Gastrocnemius medialis (tissue), 4 donors: ENCODE results near the gene FAM13A. TPM values are rescaled to one million over a fixed set of nuclear protein-coding genes. Genes with fewer than 3 reads are reported as not detected.

Experiments used
- ATAC-seq, 2 donors: fragments of 150-250 bp; one replicate each; pipeline ENCODE4 v1.9.1; 2016
- DNase-seq, 2 donors: peaks; one replicate each; pipeline ENCODE4 v3.0.0-alpha.2; 2019
- H3K27ac ChIP-seq, 4 donors: fragments of 200-600 bp; sonication (generic); 1 replicate in 1 of 4; 2 replicates in 3 of 4; pipeline ENCODE4 v1.5.1; 2016 to 2018; ENCODE audit warnings: mild to moderate bottlenecking in 2 of 4, moderate library complexity in 1 of 4
- H3K27me3 ChIP-seq, 3 donors: fragments of 200-600 bp; sonication (generic) in 2 of 3; 1 replicate in 1 of 3; 2 replicates in 2 of 3; pipeline versions ENCODE4 v1.5.1 to v1.6.0; 2016 to 2019; ENCODE audit warnings: mild to moderate bottlenecking in 1 of 3, moderate library complexity in 1 of 3
- H3K36me3 ChIP-seq, 2 donors: fragments of 200-600 bp; sonication (generic) in 1 of 2; one replicate each; pipeline ENCODE4 v1.5.1; 2017 to 2018
- H3K4me1 ChIP-seq, 2 donors: fragments of 200-600 bp; sonication (generic) in 1 of 2; one replicate each; pipeline ENCODE4 v1.5.1; 2016 to 2017; ENCODE audit warnings: mild to moderate bottlenecking in 2 of 2
- H3K4me3 ChIP-seq, 4 donors: fragments of 200-600 bp; sonication (generic) in 3 of 4; 1 replicate in 1 of 4; 2 replicates in 3 of 4; pipeline ENCODE4 v1.5.1; 2016 to 2019; ENCODE audit warnings: mild to moderate bottlenecking in 2 of 4
- H3K9me3 ChIP-seq, 3 donors: fragments of 200-600 bp; sonication (generic) in 2 of 3; 1 replicate in 1 of 3; 2 replicates in 2 of 3; pipeline ENCODE4 v1.5.1; 2016 to 2019
- POLR2A ChIP-seq, 2 donors: fragments of 450-650 bp; IDR thresholded peaks; one replicate each; pipeline ENCODE4 v1.6.1; 2017; ENCODE audit warnings: antibody characterized with exemption in 2 of 2, mild to moderate bottlenecking in 2 of 2, moderate library complexity in 2 of 2
- in situ Hi-C, 4 donors: fragments of 200-750 bp; cut with MboI; loops; one replicate each; pipeline versions ENCODE4 v1.15.0 to v1.8.0; 2017; ENCODE audit warnings: low sequenced_read_pairs in 4 of 4
- intact Hi-C: fragments of 100-400 bp; cut with DNase I; formaldehyde crosslinking; loops from one replicate; pipeline ENCODE4 v1.15.1; 2023; ENCODE audit warnings: low total_unique reads
- total RNA-seq, 4 donors: library from RNA; depleted of rRNA; stranded (reverse); fragments of >200 nt; gene quantifications; one replicate each; pipeline versions ENCODE4 v1.1.0 to v1.2.3, GENCODE V29; 2016
- TF ChIP-seq, protein P1 (sequence below), 5 experiments: fragments of 450-650 bp in 3 of 5; fragments of 200-600 bp in 2 of 5; sonication (generic) in 2 of 5; IDR thresholded peaks in 4 of 5; conservative IDR thresholded peaks in 1 of 5; 1 replicate in 4 of 5; 2 replicates in 1 of 5; pipeline ENCODE4 v1.5.1; 2016 to 2019; ENCODE audit warnings: antibody characterized with exemption in 5 of 5, mild to moderate bottlenecking in 3 of 5, moderate library complexity in 3 of 5

FAM13A gene
- total RNA-seq, 4 donors from 2014 or later, result 6.7 to 14.1 (median 11.4) TPM

DNA sequence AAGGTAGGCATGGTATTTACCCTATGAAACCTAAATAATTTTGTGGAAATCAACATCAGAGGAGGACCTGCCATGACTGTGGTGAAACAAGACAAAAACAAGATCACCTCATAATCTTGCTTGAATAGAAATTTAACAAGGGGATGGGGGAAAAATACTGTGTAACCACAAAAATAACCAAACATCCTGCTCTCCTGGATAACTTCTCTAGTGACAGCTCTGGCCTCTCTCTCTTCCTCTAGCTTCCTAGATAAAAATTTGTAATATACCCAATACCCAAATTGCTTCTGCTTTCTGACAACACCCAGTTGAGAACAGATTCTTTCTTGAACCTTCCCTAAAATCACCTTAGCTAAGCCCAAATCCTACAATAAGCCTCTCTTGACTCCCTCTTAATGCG lies 42.5 kb upstream of the FAM13A start:
- intact Hi-C loops, result no loop called here
- H3K27ac ChIP-seq, result no peak overlapping the region
- in situ Hi-C loops, result no loop called here
- H3K27me3 ChIP-seq, result no peaks in the 10 kb centered on the region
- H3K9me3 ChIP-seq, result no peaks in the 10 kb centered on the region
- H3K4me3 ChIP-seq, result no peak overlapping the region
- ATAC-seq (no peak), DNase-seq (no peak)
- TF ChIP-seq, protein P1, sequence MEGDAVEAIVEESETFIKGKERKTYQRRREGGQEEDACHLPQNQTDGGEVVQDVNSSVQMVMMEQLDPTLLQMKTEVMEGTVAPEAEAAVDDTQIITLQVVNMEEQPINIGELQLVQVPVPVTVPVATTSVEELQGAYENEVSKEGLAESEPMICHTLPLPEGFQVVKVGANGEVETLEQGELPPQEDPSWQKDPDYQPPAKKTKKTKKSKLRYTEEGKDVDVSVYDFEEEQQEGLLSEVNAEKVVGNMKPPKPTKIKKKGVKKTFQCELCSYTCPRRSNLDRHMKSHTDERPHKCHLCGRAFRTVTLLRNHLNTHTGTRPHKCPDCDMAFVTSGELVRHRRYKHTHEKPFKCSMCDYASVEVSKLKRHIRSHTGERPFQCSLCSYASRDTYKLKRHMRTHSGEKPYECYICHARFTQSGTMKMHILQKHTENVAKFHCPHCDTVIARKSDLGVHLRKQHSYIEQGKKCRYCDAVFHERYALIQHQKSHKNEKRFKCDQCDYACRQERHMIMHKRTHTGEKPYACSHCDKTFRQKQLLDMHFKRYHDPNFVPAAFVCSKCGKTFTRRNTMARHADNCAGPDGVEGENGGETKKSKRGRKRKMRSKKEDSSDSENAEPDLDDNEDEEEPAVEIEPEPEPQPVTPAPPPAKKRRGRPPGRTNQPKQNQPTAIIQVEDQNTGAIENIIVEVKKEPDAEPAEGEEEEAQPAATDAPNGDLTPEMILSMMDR (IDR thresholded peaks at IDR 0.05 in 4 of 5, conservative IDR thresholded peaks at IDR 0.05 in 1 of 5), result no peak
- TF ChIP-seq POLR2A (IDR thresholded peaks at IDR 0.05), result no peak
- no peaks in the 10 kb centered on the region for H3K36me3 ChIP-seq
- no peaks in the 10 kb centered on the region for H3K4me1 ChIP-seq

DNA sequence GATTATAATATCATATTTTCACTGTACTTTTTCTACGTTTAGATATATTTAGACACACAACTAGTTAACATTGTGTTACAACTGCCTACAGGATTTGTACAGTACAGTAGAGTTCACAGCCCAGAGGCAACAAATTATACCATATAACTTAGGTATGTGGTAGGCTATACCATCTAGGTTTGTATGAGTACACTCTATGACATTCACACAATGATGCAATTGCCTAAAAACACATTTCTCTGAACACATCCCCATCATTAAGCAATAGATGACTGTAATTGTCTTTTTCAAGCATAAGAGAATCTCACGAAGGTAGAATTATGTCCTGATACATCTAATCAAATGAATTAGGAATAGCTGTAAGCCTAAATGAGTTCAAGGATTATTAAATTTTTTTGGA lies 42.0 kb upstream of the FAM13A start:
- Histone ChIP-seq H3K27ac (no peak overlapping the region), H3K4me3 (no peak overlapping the region), H3K4me1 (no peaks in the 10 kb centered on the region), H3K36me3 (no peaks in the 10 kb centered on the region), H3K27me3 (no peaks in the 10 kb centered on the region), H3K9me3 (no peaks in the 10 kb centered on the region)
- no peak for DNase-seq
- no peak for ATAC-seq
- intact Hi-C loops (no loop called here), in situ Hi-C loops (no loop called here)
- TF ChIP-seq POLR2A (IDR thresholded peaks at IDR 0.05), result no peak
- TF ChIP-seq, protein P1 (IDR thresholded peaks at IDR 0.05 in 4 of 5, conservative IDR thresholded peaks at IDR 0.05 in 1 of 5), result no peak

DNA sequence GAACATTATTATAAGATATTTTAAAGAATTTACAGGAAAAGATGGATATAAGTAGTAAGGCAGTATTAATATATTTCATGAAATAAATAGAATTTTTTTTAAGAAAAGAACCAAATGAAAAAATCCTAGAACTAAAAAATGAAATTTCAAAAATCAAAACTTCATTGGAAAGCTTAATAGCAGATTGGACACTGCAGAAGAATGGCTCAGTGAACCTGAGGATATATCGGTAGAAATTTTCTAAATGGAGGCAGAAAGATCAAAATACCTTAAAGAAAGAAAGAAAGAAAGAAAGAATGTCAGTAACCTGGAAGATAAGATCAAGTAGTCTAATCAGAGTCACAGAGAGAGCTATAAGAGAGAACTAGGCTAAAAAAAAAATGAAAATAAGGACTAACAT lies 21.3 kb upstream of the FAM13A start:
- intact Hi-C loops (no loop called here), in situ Hi-C loops (no loop called here)
- TF ChIP-seq, protein P1 (IDR thresholded peaks at IDR 0.05 in 4 of 5, conservative IDR thresholded peaks at IDR 0.05 in 1 of 5), result no peak
- TF ChIP-seq POLR2A (IDR thresholded peaks at IDR 0.05), result no peak
- no peaks in the 10 kb centered on the region for H3K4me1 ChIP-seq
- no peak overlapping the region for H3K4me3 ChIP-seq
- H3K27ac ChIP-seq, result no peak overlapping the region
- DNase-seq, result no peak
- no peaks in the 10 kb centered on the region for H3K36me3 ChIP-seq
- no peak for ATAC-seq
- H3K27me3 ChIP-seq, result no peaks in the 10 kb centered on the region
- peaks cover 0 to 5% (median 0%) of the 10 kb centered on the region in 3 donors for H3K9me3 ChIP-seq

DNA sequence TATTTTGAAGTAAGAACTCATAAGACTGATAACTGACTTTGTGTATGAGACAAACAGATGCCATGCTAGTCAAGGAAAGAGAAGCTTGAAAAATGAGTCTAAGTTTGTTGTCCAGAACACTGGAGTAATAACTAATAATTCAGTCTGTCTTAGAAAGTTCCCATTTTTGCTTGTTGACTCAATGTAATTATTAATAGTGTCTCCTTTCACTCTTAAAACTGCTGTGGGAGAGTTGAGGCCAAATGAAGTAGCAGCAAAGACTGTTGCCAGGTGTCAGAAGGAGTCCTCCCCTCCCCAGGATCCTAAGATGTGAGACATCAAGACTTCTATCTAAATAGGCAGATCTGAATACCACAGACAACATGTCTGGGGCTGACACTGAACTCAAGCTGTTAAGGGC lies 20.8 kb upstream of the FAM13A start:
- no peak overlapping the region for H3K27ac ChIP-seq
- ATAC-seq, result no peak
- intact Hi-C loops (no loop called here), in situ Hi-C loops (no loop called here)
- H3K36me3 ChIP-seq, result no peaks in the 10 kb centered on the region
- TF ChIP-seq POLR2A (IDR thresholded peaks at IDR 0.05), result no peak
- TF ChIP-seq, protein P1 (IDR thresholded peaks at IDR 0.05 in 4 of 5, conservative IDR thresholded peaks at IDR 0.05 in 1 of 5), result no peak
- DNase-seq, result no peak
- no peak overlapping the region for H3K4me3 ChIP-seq
- peaks cover 0 to 5% (median 0%) of the 10 kb centered on the region in 3 donors for H3K9me3 ChIP-seq
- H3K4me1 ChIP-seq, result no peaks in the 10 kb centered on the region
- no peaks in the 10 kb centered on the region for H3K27me3 ChIP-seq

DNA sequence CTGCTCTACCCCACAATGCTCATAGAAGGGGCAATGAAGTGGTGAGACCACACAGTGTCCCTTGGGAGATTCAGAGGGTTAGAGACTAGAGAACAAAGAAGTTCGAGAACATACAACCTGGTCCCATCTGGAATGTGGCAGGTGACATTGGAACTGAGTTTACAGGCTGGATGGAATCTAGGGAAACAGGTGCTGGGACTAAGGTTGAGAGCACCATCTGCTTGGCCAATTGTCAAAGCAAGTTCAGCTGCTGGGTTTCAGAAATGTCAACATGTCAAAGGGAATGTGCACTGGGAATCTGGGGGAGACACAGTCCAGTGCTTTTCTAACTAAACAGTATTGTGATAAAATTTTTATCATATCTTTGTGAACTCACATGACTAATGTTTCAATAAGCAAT lies 15.9 kb upstream of the FAM13A start:
- Histone ChIP-seq H3K36me3 (no peaks in the 10 kb centered on the region), H3K27ac (no peak overlapping the region), H3K4me1 (no peaks in the 10 kb centered on the region), H3K27me3 (no peaks in the 10 kb centered on the region), H3K9me3 (peaks cover 0 to 1% (median 0%) of the 10 kb centered on the region in 3 donors), H3K4me3 (no peak overlapping the region)
- ATAC-seq (no peak), DNase-seq (no peak)
- in situ Hi-C loops (no loop called here), intact Hi-C loops (no loop called here)
- TF ChIP-seq POLR2A (IDR thresholded peaks at IDR 0.05), result no peak
- TF ChIP-seq, protein P1 (IDR thresholded peaks at IDR 0.05 in 4 of 5, conservative IDR thresholded peaks at IDR 0.05 in 1 of 5), result no peak
